GM12891 (cell line): ENCODE data around the gene KIAA0586.
"Not testable (repeated sequence)": the region's sequence is repeated elsewhere in the genome, so short reads cannot be mapped to it uniquely, and the experiment has no call there.

Experiments
- POLR2A ChIP-seq: IDR thresholded peaks from 2 replicates; pipeline ENCODE4 v1.6.1; 2011; ENCODE audit warnings: low read depth, low read length, control low read depth
- POLR2AphosphoS5 ChIP-seq: IDR thresholded peaks from 2 replicates; pipeline ENCODE4 v1.6.1; 2011; ENCODE audit warnings: low read depth, low read length, control low read depth
- SPI1 ChIP-seq: IDR thresholded peaks from 2 replicates; pipeline ENCODE4 v1.6.1; 2011; ENCODE audit warnings: low read depth, low read length, control low read depth
- TAF1 ChIP-seq: IDR thresholded peaks from 2 replicates; pipeline ENCODE4 v1.6.1; 2011; ENCODE audit warnings: low read depth, low read length, control low read depth

DNA sequence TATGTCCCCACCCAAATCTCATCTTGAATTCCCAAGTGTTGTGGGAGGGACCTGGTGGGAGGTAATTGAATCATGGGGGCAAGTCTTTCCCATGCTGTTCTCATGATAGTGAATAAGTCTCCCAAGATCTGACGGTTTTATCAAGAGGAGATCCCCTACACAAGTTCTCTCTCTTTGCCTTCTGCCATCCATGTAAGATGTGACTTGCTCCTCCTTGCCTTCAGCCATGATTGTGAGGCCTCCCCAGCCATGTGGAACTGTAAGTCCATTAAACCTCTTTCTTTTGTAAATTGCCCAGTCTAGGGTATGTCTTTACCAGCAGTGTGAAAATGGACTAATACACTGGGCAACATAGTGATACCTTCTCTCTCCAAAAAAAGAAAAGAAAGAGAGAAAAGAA, 10.6 kb upstream of the KIAA0586 start:
- not testable (repeated sequence) for TF ChIP-seq POLR2AphosphoS5, TAF1, POLR2A, SPI1
